Skin of body (tissue), 2 donors: ENCODE data around the gene NMNAT2. TPM values are rescaled to one million over a fixed set of nuclear protein-coding genes. Genes with fewer than 3 reads are reported as not detected.
"Not testable (repeated sequence)": the region's sequence is repeated elsewhere in the genome, so short reads cannot be mapped to it uniquely, and the experiment has no call there.

Source experiments
- DNase-seq: peaks from one replicate; lab custom pipeline; 2025; lab: John Stamatoyannopoulos, UW
- total RNA-seq: library from RNA; depleted of rRNA; stranded (reverse); fragments of >200 nt; gene quantifications from one replicate; pipeline ENCODE4 v1.2.3, GENCODE V29; 2014

NMNAT2 gene
- total RNA-seq, 1 donor from 2014 or later, result 0.79 TPM

DNA sequence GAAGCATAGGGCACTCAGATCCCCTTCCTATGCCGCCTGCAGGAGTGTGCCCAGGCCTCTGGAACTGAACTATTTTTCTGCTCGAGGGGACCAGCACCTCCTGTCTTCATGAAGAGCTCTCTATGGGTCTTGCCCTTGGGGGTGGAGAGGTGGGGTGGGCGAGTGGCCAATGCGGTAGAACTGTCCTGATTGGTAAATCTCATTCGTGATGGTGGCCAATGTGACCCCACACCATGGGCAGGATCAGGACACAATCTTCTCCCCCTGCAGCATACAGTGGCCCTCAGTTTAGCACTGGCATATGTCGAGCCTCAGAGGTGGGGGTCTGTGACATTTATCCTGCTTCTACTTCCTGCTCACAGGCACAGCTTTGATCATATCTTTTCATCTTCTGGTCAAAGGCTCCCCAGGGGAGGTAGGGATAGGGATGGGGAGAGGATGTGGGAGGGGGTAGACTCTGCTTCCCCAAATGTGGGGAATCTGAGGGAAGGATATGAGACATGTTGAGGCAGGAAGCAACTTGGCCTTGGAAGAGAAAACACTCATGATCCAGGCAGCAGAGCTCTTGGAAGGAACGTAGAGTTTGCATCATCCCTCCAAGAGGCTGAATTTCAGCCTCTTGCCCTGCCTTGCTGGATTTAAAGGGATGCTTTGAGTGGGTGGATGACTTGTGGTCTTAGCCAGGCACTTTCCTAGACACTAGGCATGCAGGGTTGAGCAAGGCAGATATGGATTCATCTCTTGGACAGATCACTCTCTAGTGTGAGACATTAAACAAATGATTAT is 150.3 kb downstream of the NMNAT2 start:
- no peak for DNase-seq

DNA sequence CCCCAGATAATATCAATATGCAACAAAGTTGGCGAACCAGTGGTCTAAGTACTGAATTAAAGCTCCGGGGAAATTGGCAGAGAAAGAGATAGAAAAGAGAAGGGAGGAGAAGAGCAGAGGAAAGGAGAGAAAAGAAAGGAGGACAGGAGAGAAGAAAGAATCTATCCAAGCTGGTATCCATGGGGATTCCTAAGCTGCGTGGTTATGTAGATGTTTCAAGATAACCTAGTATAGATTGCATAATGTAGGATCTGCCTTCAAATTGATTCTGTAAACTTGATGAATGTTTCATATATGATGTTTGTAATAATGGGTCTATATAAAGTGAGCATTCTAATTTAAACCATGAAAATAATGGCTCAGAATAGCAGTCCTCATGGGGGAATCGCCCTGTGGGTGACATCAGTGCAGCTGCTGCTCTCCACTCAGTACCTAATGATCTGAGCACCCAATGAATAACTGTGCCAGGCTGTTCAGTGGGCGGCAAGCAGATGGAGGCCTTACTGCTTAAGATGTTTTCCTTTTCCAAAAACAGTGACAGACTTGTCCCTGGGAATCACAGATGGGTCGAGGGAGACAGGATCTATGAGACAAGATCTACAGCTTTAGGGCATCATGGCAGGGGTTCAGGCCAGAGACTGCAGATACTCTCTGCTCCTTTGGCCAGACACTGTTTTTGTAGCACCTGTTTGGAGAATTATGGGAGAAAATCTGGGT is 154.1 kb downstream of the NMNAT2 start:
- DNase-seq, result no peak

DNA sequence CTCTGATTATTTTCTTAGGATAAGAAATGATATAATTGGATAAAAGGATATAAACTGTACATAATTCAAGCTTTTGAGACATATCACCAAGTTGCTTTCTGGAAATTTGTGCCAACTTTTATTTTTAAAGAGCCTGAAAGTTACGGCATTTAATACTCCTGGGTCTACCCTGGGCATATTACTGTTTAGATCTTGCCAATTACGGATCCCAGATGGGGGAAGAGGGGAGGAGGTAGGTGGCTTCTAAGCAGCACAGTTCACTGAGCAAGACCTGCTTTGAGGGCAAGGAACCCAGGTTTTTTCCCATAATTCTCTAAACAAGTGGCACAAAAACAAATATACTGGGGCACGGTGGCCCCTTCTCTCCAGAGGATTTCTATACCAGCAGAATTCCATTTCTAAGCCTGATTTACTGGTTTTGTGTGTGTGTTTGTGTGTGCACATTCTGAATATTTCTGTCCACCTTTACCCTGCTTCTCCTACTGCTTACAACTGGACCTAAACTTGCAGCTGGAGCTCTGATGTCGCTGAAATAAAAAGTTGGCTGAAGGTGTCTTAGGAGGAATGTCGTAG is 155.5 kb downstream of the NMNAT2 start:
- DNase-seq, result no peak

DNA sequence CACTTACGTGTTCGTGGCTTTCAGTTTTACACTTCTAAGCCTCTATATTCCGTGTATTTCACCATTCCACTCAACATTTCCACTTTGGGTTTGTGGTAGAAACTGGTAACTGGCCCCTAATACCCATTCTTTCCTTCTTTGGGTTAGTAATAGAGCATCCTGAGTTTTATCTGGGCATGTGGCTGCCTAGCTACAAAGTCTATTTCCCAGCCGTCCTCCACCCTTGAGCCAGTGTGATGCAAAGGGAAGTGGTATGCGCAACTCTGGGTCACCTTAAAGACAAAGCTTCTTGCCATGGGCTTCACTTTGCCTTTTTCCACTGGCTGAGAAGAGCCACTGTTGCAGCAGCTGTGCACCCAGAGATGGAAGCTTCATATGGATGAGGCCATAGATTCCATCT is 158.3 kb downstream of the NMNAT2 start:
- no peak for DNase-seq

DNA sequence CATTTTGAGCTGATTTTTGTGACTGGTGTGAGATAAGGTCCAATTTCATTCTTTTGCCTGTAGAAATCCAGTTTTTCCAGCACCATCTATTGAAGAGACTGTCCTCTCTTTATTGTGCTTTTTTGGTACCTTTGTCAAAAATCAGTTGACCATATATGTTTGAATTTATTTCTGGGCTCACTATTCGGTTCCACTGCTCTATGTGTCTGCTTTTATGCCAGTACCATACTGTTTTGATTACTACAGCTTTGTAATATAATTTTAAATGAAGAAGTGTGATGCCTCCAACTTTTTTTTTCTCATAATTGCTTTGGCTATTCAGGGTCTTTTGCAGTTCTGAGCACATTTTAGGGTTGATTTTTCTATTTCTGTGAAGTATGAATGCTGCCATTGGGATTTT is 163.1 kb downstream of the NMNAT2 start:
- no peak for DNase-seq

DNA sequence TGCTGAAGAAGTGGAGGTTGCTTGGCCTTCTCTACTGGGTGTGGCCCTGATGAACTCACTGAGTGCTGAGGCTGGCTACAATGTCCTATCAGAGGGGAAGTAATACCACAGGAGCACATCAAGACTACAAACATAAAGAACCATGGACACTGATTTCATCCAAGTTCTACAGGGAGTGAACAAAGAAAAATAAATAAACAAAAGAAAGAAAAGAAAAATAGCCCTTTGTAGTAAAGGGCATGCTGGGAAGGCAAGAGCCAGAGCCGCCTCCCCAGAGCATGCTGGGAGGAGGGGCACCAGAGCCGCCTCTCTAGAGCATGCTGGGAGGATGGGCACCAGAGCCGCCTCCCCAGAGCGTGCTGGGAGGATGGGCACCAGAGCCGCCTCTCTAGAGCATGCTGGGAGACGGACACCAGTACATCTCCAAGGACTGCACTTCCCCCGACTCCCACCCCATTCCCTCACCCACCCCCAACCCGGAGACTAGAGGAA is 166.2 kb downstream of the NMNAT2 start:
- no peak for DNase-seq

DNA sequence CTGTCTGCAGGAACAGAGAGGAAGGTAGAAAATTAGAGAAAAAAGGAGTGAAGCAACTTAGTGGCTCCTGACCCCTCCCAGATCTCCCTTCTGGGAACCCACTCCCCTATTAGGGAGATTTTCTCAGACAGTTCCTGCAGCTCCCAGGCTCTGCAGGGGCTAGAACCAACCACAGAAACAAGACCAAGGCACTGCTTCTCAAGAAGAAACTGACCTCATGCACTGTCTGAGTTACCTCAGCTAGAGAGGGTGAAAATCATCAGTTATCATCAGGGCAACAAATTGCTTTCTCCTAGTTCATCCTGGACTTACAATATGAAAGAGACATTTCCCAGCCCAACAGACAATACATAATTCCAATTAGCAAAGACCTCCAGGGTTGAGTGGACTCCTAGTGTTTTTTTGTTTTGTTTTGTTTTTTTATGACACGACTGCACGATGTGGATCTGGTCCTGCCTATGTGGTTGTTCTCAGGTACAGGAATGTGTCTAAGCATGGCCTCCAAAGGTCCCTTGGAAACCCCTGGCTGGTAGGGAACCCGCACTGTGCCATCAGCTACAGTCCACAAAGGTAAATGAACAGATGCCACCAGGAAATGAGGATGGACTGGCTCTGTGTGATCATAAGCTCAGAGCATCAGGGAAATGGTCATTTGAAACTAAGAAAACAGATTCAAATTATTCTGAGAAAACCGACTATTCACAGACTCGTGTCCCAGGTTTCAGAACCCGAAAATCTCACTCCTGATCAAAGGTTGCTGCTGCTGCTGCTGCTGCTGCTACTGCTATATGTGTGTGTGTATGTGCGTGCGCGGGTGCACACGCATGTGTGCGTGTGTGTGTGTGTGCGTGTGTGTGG is 166.8 kb downstream of the NMNAT2 start:
- no peak for DNase-seq

DNA sequence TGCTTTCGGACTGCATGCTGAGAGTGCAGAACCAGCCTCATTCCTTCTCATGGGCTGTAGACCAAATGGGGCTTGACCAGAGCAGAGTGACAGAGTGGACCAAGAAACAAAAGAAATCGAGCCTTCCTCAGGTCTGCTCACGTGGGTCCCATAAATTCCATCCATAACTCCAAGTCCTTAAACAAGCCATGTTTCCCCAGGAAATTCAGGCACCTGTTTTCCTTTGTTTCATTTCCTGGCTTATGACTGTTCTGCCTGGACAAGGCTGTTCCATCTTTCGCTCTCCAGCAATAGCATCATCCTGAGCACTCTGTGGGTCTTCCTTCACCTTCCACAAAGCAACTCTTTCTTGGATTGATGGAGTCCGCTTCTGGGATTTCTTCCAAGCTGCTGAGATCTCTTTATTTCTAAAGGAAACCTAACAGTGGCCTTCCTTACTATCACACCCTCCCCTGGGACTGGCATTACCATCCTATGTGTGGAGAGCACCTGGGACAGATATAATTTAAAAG is 168.2 kb downstream of the NMNAT2 start:
- DNase-seq, result no peak

DNA sequence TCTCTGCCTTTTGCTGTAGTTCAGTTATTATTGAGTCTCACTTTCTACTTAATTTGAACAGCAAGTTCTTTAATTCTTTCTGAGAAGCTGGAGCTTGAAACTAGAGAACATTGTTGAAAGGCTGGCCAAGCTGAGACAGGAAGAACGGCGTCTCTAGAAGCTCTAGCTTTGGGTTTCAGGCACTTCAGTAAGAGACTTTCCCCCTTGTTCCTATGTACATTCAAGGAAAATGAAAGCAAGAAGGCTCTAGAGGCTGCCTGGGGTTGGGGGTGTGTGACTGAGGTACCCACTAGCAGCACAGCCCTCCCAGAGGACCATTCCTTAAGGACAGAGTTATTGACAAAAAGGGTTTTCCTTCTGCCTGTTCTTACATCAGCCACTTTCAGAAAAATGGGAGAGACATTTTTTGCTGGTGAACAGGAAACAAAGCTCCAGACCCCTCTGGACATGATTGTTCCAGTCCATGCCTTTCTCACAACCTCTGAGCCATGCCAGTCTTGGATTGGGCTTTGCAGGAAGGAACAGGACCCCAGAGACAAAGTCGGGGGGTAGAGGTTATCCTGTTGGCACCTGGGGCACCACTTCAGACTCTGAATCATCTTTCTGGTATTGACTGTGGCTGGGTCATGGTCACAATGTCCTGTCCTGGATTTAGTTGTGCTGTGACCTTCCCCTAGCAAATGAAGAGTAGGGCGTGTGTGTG is 169.0 kb downstream of the NMNAT2 start:
- no peak for DNase-seq

DNA sequence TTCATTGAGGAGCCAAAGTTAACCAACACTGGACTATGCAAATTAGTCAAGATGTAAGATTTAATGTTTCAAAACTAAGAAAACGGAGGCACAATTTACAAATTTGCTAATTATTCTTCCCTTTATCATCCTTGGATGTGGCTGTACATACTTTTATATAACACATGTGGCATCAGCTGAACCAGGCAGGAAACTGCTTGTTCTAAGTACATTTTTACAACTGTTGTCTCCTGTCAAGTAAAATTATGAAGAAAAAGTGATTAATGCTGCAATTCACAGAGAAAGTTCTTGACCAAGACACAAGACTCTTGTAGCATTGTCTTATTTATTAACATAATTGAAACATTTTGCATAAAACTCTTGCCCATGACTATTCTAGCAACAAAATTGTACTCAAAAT is 170.2 kb downstream of the NMNAT2 start:
- DNase-seq, result no peak

DNA sequence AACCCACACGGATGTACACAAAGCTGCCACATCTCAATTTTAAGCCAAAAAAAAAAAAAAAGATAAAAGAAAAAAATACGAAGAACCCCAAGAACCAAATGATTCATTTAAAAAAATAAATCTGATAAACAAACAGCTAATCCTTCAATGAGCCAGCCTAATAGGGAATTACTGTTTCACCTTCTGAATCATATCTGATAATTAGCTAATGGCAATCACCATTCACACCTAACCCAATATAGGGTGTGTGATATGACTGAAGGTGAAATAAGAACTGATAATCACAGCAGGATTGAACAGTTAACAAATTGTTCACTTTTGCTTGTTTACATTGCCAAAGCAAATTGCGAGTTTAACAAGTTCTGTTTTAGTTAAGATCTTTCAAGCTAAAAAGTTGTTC is 170.7 kb downstream of the NMNAT2 start:
- DNase-seq, result no peak

DNA sequence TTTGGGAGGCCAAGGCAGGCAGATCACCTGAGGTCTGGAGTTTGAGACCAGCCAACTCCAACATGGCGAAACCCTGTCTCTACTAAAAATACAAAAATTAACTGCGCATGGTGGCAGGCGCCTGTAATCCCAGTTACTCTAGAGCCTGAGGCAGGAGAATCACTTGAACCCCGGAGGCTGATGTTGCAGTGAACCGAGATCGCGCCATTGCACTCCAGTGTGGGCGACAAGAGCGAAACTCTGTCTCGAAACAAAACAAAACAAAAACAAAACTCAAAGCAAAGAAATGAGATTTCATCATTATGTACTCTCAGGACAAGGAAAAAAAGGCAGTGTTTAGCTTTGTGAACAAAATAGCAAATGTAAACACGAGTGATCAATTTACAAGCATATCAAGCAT is 171.1 kb downstream of the NMNAT2 start:
- DNase-seq, result no peak

DNA sequence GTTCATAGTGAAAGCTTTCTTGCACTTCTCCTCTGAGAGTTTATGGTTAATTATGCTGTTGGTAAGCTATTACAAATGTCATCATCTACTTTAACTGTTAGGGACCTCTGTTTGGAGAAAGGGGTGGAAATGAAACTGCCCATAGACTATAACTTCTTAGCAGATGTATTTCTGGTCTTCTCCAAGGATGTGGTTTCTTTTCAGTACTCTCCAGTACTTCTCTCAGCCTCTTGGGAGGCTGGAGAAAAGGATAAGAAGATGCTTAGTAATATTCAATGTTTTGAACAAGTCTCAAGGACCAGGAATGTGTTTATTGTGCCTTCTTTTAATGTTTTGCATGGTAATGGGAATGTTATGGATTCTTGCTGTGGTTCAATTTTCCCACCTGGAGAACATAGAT is 171.7 kb downstream of the NMNAT2 start:
- no peak for DNase-seq

DNA sequence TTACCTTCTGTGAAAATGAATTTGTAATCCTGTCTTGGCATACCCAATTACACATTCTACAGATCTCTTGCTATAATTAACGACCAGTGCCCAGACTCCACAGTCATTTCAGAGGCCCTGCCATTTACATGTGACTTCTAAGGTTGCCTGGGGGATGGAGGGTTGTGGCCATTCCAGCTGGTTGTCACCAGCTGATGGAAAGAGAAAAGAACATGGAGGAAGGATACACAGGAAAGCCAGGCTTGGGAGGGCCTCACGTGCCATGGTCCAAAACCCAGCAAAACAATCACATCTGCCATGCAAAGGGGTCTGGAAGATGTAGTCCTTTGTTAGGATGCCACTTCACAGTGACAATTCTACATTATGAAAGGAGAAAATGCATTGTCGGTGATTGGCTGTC is 172.8 kb downstream of the NMNAT2 start:
- no peak for DNase-seq

DNA sequence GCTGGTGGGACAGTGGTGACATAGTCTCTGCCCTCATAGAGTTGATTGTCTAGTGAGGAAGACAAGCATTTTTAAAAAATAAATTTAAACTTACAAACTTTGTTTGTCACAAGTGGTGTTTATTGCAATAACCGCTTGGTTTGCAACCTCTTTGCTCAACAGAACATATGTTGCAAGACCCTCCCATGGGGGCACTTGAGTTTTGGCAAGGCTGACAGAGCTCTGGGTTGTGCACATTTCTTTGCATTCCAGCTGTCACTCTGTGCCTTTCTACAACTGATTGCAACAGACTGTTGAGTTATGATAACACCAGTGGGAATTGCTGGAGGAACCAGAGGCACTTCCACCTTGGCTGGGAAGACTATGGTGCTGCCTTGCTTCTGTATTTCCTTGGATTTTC is 173.7 kb downstream of the NMNAT2 start:
- DNase-seq, result peak; percentile 95

DNA sequence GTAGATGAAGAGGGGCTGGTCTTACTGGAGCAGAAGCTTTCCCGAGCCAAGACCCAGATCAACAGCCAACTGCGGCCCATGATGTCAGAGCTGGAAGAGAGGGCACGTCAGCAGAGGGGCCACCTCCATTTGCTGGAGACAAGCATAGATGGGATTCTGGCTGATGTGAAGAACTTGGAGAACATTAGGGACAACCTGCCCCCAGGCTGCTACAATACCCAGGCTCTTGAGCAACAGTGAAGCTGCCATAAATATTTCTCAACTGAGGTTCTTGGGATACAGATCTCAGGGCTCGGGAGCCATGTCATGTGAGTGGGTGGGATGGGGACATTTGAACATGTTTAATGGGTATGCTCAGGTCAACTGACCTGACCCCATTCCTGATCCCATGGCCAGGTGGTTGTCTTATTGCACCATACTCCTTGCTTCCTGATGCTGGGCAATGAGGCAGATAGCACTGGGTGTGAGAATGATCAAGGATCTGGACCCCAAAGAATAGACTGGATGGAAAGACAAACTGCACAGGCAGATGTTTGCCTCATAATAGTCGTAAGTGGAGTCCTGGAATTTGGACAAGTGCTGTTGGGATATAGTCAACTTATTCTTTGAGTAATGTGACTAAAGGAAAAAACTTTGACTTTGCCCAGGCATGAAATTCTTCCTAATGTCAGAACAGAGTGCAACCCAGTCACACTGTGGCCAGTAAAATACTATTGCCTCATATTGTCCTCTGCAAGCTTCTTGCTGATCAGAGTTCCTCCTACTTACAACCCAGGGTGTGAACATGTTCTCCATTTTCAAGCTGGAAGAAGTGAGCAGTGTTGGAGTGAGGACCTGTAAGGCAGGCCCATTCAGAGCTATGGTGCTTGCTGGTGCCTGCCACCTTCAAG is 174.8 kb downstream of the NMNAT2 start:
- DNase-seq, result no peak

DNA sequence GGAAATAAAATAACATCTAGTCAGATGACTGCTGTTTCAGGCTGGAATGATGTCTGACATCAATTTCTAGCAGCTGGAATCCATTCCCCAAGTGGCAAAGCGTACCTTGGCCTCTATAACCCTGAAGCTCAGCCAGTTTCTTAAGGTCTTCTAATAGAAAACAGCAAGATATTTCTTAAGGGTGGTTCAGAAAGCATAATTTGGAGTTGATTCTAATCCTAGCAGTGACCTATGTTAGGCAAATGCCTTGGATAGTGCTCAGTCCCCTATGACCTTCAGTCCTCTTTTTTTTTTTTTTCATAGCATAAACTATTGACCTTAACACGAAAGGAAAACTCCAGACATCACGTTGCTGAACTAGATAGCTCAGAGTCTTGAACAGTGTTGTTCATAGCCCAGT is 175.6 kb downstream of the NMNAT2 start:
- peak; percentile 48 for DNase-seq

DNA sequence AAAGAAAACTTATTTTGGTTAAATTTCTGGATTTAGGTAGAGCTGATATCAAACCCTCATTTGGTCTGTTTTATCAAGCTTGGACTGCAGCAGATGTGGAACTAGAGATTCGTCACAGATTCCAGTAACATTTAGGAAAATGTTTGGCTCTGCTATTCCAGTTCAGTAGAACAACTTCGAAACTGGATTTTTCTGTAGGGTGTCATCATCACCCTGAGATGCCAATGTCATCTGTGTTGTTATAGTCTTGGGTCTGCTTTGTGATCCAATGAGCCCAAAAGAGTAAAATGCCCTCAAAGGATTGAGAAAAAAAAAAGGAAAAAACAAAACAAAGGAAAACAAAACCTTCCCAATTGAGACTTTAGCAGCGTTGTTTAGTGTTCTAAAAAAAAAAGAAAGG is 176.7 kb downstream of the NMNAT2 start:
- DNase-seq, result peak; percentile 31

DNA sequence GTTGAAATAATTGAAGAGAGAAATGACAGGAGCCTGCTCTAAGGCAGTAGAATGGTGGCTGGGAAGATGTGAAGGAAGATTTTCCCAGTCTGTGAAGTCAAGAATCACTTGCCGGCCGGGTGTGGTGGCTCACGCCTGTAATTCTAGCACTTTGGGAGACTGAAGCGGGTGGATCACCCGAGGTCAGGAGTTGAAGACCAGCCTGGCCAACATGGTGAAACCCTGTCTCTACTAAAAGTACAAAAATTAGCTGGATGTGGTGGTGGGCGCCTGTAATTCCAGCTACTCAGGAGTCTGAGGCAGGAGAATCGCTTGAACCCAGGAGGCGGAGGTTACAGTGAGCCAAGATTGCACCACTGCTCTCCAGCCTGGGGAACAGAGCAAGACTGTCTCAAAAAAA is 177.3 kb downstream of the NMNAT2 start:
- DNase-seq, result not testable (repeated sequence)

DNA sequence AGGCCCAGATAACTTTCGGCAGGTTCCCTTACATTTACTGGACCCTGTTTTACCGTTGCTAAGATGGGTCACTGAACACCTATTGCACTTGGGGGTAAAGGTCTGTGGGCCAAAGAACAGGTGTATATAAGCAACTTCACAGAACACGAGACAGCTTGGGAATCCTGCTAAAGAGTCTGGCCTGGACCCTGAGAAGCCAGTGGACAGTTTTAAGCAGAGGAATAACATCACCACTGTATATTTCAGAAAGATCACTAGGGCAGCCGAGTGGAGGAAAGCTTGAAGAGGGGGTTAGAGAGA is 177.7 kb downstream of the NMNAT2 start:
- DNase-seq, result no peak
